OCI-LY3 (cell line): ENCODE data around the gene DLG4.

Experiments used
- H2AFZ ChIP-seq: fragments of 200-600, 300-600 bp; shearing (Covaris generic); 2 replicates; pipeline ENCODE4 v1.6.0; 2014; ENCODE audit warnings: antibody characterized with exemption, low read depth, low read length
- H3K27ac ChIP-seq: fragments of 200-600, 300-600 bp; sonication (generic); 2 replicates; pipeline ENCODE4 v1.5.1; 2014; ENCODE audit warnings: mild to moderate bottlenecking, low read length, moderate library complexity, mixed read lengths
- H3K27me3 ChIP-seq: fragments of 200-600, 300-600 bp; sonication (generic); 2 replicates; pipeline ENCODE4 v1.6.1; 2014; ENCODE audit warnings: low read depth, low read length, mixed read lengths
- H3K36me3 ChIP-seq: fragments of 200-600, 300-600 bp; sonication (generic); replicated peaks from 2 replicates; pipeline ENCODE3; 2014; ENCODE audit warnings: low read depth, low read length, mixed read lengths
- H3K4me1 ChIP-seq: fragments of 300-600, 200-600 bp; sonication (generic); 2 replicates; pipeline ENCODE4 v1.6.1; 2014; ENCODE audit warnings: low read length, mixed read lengths
- H3K4me2 ChIP-seq: fragments of 200-600, 300-600 bp; sonication (generic); 2 replicates; pipeline ENCODE4 v1.6.1; 2014; ENCODE audit warnings: low read length, mixed read lengths
- H3K4me3 ChIP-seq: fragments of 300-600, 200-600 bp; sonication (generic); 2 replicates; pipeline ENCODE4 v1.5.1; 2014; ENCODE audit warnings: antibody characterized with exemption, mild to moderate bottlenecking, low read length, moderate library complexity
- H3K79me2 ChIP-seq: fragments of 300-600, 200-600 bp; shearing (Covaris generic); 2 replicates; pipeline ENCODE4 v1.6.1; 2014; ENCODE audit warnings: mild to moderate bottlenecking, low read length, mixed read lengths
- H3K9ac ChIP-seq: fragments of 300-600, 200-600 bp; shearing (Covaris generic); 2 replicates; pipeline ENCODE4 v1.6.0; 2014; ENCODE audit warnings: mild to moderate bottlenecking, low read length, moderate library complexity
- H3K9me3 ChIP-seq: fragments of 200-600, 300-600 bp; shearing (Covaris generic); 2 replicates; pipeline ENCODE4 v1.6.1; 2014; ENCODE audit warnings: low read length, mixed read lengths; ENCODE audit not compliant: insufficient read depth
- H4K20me1 ChIP-seq: fragments of 200-600, 300-600 bp; sonication (generic); 2 replicates; pipeline ENCODE4 v1.6.1; 2016; ENCODE audit warnings: low read length, mixed read lengths; ENCODE audit not compliant: insufficient read depth
- CTCF ChIP-seq: fragments of 200-600, 300-600 bp; sonication (generic); IDR thresholded peaks from 2 replicates; pipeline ENCODE4 v1.5.1; 2014; ENCODE audit warnings: antibody characterized with exemption, low read length, low read depth
- EZH2phosphoT487 ChIP-seq: fragments of 200-600 bp; shearing (Covaris generic); IDR thresholded peaks from 2 replicates; pipeline ENCODE4 v1.6.1; 2018; ENCODE audit warnings: antibody characterized with exemption, mixed run types, low read depth

DLG4 gene

GRCh38 chr17:7204828-7205461, 14.7 kb downstream of the DLG4 start:
- Histone ChIP-seq H3K27ac (peak overlapping the region; percentile 35), H3K36me3 (no peaks in the 10 kb centered on the region), H3K4me3 (peak overlapping the region; percentile 76), H3K27me3 (no peaks in the 10 kb centered on the region), H3K9ac (peak overlapping the region; percentile 41), H3K9me3 (no peaks in the 10 kb centered on the region), H3K79me2 (no peaks in the 10 kb centered on the region), H2AFZ (peak overlapping the region; percentile 83), H3K4me2 (peak overlapping the region; percentile 90), H3K4me1 (peaks cover 10% of the 10 kb centered on the region), H4K20me1 (no peaks in the 10 kb centered on the region)
- TF ChIP-seq EZH2phosphoT487 = no peak
- no peak for TF ChIP-seq CTCF

- no peaks in the 10 kb centered on the region for H4K20me1 ChIP-seq
- H3K36me3 ChIP-seq = no peaks in the 10 kb centered on the region
- peak overlapping the region; percentile 76 for H3K4me3 ChIP-seq
- H3K9ac ChIP-seq = peak overlapping the region; percentile 41; the same call in 1 of the 2 replicates
- peaks cover 10% of the 10 kb centered on the region for H3K4me1 ChIP-seq
- 0 out of 2 replicates have a peak overlapping the region, but pooled peaks have one; percentile 83 for H2AFZ ChIP-seq
- TF ChIP-seq CTCF = no peak
- TF ChIP-seq EZH2phosphoT487 = no peak
- H3K79me2 ChIP-seq = no peaks in the 10 kb centered on the region
- H3K9me3 ChIP-seq = no peaks in the 10 kb centered on the region
- H3K27ac ChIP-seq = no peak overlapping the region
- H3K27me3 ChIP-seq = no peaks in the 10 kb centered on the region
- peak overlapping the region; percentile 90 for H3K4me2 ChIP-seq
Observed at GRCh38 chr17:7204336-7204735, 15.3 kb downstream of the DLG4 start.

GRCh38 chr17:7203391-7203790, 16.2 kb downstream of the DLG4 start:
- no peak overlapping the region for H3K4me2 ChIP-seq
- no peaks in the 10 kb centered on the region for H3K36me3 ChIP-seq
- no peaks in the 10 kb centered on the region for H3K27me3 ChIP-seq
- H3K27ac ChIP-seq = no peak overlapping the region
- H3K9me3 ChIP-seq = no peaks in the 10 kb centered on the region
- H3K79me2 ChIP-seq = no peaks in the 10 kb centered on the region
- H3K4me1 ChIP-seq = peaks cover 10% of the 10 kb centered on the region
- H3K9ac ChIP-seq = no peak overlapping the region
- no peak overlapping the region for H3K4me3 ChIP-seq
- no peak overlapping the region for H2AFZ ChIP-seq
- TF ChIP-seq CTCF (no peak), EZH2phosphoT487 (no peak)
- no peaks in the 10 kb centered on the region for H4K20me1 ChIP-seq

- Histone ChIP-seq H3K9ac (no peak overlapping the region), H3K9me3 (no peaks in the 10 kb centered on the region), H3K27me3 (no peaks in the 10 kb centered on the region), H3K79me2 (no peaks in the 10 kb centered on the region), H3K4me2 (no peak overlapping the region), H3K4me1 (no peaks in the 10 kb centered on the region), H2AFZ (no peak overlapping the region), H3K36me3 (no peaks in the 10 kb centered on the region), H3K4me3 (no peak overlapping the region), H4K20me1 (no peaks in the 10 kb centered on the region), H3K27ac (no peak overlapping the region)
- TF ChIP-seq EZH2phosphoT487 = no peak
- TF ChIP-seq CTCF = no peak
Observed at GRCh38 chr17:7196651-7197401, 22.8 kb downstream of the DLG4 start.
